AG04449 (cell line): ENCODE measurements around the gene CDHR3.

Experiments used
- CTCF ChIA-PET: fragments of 350-600 bp; formaldehyde crosslinking; extraction: SDS; loops from one replicate; lab custom pipeline; 2021; ENCODE audit warnings: antibody characterized with exemption; lab: Yijun Ruan, JAX
- POLR2A ChIA-PET: fragments of 400-600, 350-600 bp; formaldehyde crosslinking; extraction: SDS; loops from one replicate; lab custom pipeline; 2020; ENCODE audit warnings: antibody characterized with exemption, inconsistent platforms; lab: Yijun Ruan, JAX
- DNase-seq: peaks from one replicate; pipeline ENCODE4 v3.0.0-alpha.2; 2010; ENCODE audit warnings: low read depth, low spot score
- H3K4me3 ChIP-seq: 2 replicates; pipeline ENCODE4 v1.5.1; 2011; ENCODE audit warnings: low read depth, mild to moderate bottlenecking, control low read depth, low read length
- TF ChIP-seq, protein P1 (sequence below): IDR thresholded peaks from one replicate; pipeline ENCODE4 v1.5.1; 2011; ENCODE audit warnings: mild to moderate bottlenecking, moderate library complexity, low read length, control low read depth, inconsistent platforms; ENCODE audit not compliant: insufficient read depth; ENCODE audit errors: missing control alignments

Gene CDHR3

DNA sequence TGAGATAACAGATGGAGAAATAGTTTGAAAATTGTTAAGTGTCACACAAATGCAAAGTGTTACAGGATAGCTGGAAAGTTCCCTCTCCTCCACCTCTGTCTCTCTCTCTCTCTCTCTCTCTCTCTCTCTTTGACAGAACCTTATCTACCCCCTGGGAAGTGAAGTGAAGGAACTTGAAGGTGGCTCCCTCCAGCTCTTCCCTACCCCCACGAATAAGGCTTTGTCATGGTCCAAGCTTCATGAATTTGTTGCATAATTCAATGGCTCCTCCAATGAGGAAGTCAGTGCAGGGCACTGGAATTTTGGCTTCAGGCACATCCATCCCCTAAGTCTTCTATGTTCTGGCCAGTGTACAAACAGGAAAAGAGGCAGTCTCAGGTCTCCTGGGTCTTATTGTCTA is 66.4 kb downstream of the CDHR3 start:
- CTCF ChIA-PET: interaction anchor here (0.8 to 2.1 kb wide), 8 partner anchors 11 to 373 kb away, joined by 3 to 6 read pairs (median 3); no protein-coding TSS in a partner anchor
- no peak for DNase-seq
- POLR2A ChIA-PET: no interaction called here
- H3K4me3 ChIP-seq: no peak overlapping the region
- TF ChIP-seq, protein P1, sequence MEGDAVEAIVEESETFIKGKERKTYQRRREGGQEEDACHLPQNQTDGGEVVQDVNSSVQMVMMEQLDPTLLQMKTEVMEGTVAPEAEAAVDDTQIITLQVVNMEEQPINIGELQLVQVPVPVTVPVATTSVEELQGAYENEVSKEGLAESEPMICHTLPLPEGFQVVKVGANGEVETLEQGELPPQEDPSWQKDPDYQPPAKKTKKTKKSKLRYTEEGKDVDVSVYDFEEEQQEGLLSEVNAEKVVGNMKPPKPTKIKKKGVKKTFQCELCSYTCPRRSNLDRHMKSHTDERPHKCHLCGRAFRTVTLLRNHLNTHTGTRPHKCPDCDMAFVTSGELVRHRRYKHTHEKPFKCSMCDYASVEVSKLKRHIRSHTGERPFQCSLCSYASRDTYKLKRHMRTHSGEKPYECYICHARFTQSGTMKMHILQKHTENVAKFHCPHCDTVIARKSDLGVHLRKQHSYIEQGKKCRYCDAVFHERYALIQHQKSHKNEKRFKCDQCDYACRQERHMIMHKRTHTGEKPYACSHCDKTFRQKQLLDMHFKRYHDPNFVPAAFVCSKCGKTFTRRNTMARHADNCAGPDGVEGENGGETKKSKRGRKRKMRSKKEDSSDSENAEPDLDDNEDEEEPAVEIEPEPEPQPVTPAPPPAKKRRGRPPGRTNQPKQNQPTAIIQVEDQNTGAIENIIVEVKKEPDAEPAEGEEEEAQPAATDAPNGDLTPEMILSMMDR: no peak

DNA sequence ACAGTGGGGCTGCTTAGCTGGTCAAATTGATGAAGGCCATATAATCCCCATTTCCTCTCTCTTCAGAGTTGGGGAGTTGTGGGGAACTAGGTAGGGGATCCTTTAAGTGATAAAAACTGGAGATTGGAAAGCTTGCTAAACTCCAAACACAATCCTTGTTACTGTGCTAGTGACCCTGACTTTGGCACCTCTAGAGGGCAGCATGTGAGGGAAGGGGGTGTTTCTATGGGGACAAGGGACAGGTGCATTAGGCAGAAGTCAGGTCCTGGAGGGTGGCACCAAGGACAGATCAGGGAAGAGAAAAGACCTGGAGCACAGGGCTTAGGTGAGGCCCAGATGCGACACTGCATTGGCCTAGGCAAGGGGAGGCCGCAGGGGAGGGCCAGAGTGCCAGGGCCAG is 66.9 kb downstream of the CDHR3 start:
- ChIA-PET POLR2A (no interaction called here), CTCF (interaction anchor here (0.9 to 2.2 kb wide), 9 partner anchors 10 to 378 kb away, joined by 3 to 10 read pairs (median 4); no protein-coding TSS in a partner anchor)
- no peak overlapping the region for H3K4me3 ChIP-seq
- DNase-seq: no peak
- TF ChIP-seq, protein P1: no peak

DNA sequence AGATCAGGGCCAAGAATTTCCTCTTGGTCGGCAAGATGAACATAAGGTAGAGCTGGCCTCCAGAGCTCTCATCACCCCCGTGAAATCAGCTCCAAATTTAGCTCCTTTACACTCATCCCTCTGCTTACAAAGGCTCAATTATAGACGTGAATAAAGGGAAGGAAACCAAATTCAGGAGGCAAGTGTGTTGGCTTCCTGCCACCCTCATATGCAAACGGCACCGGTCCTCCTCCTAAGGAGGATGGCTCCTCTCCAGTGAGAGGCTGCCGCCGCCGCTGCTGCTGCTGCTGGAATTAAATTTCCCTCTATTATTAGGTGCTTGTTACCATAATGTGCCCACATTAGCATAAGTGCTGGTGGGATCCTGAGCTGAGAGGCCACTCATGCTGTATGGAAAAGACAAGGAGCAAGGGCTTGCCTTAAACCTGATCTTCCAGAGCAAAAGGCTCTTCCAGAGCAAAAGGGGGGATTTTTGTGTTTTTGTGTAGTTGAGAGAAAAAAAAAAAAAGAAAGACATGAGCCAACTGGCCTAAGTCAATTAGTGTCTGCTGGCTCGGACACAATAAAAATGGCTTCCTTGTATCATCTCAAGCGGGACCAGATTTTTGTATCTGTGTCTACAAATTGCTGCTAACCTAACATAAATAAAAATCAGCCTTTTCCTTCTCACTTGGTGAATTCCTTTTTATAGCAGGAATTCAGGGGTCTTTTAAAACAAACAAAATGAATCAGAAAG is 68.4 kb downstream of the CDHR3 start:
- TF ChIP-seq, protein P1: no peak
- ChIA-PET CTCF (interaction anchor here (0.7 to 2.2 kb wide), 4 partner anchors 9 to 379 kb away, joined by 3 to 10 read pairs (median 5); no protein-coding TSS in a partner anchor), POLR2A (no interaction called here)
- no peak overlapping the region for H3K4me3 ChIP-seq
- no peak for DNase-seq

DNA sequence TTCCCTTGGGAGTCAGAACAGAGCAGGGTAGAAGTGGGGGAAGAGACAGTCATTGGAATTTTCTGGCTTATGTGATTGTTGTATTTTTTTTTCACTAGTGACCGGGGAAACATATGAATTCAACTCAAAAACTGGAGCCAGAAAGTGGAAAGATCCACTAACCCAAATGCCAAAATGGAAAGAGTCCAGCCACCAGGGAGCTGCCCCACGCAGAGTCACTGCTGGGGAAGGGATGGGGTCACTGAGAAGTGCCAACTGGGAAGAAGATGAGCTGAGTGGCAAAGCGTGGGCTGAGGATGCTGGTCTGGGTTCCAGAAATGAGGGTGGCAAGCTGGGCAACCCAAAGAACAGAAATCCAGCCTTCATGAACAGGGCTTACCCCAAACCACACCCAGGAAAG is 69.2 kb downstream of the CDHR3 start:
- no peak overlapping the region for H3K4me3 ChIP-seq
- no peak for DNase-seq
- ChIA-PET CTCF (interaction anchor here (0.7 kb wide), 1 partner anchor 12 kb away, joined by 3 read pairs; no protein-coding TSS in a partner anchor), POLR2A (no interaction called here)
- TF ChIP-seq, protein P1: no peak

DNA sequence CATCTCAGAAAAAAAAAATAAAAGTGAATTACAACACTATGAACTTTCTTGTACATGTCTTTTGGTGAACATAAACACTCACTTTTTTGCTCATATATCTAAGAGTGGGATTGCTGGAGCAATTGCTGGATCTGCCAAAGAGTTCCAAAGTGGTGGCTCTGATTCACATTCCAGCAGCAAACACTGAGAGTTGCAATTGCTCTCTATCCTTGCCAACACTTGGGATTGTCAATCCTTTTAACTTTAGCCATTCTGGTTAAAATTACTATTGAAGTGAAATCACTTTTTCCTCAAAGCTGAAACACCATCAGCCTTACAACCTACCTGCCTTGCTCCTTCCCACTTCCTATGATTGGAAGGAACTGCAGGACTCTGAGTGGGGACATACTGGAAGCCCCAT is 70.7 kb downstream of the CDHR3 start:
- POLR2A ChIA-PET: no interaction called here
- TF ChIP-seq, protein P1: no peak

DNA sequence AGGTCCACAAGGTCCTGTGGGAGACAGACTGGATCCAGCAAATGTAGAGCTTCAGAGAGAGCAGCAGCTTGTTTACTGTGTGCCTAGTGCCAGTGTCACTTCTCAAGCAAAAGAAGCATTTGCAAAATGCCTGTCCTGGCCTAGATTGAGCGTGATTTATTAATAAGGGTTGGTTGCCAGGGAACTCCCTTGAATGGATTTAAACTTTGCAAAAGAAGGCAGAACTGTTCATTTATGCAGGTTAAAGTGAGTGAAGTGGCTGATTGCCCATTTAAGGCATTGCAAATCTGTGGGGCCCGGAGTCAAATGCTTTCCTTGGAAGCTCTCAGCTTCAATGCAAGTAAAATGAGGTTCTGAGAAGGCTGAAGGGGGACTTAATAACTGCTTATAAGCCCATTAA is 71.3 kb downstream of the CDHR3 start:
- ChIA-PET POLR2A (no interaction called here), CTCF (interaction anchor here (0.9 to 15.1 kb wide), 5 partner anchors 8 to 275 kb away, joined by 3 to 319 read pairs (median 4); no protein-coding TSS in a partner anchor)
- no peak overlapping the region for H3K4me3 ChIP-seq
- DNase-seq: no peak
- TF ChIP-seq, protein P1: no peak

More for the DNA sequence above, 70.7 kb downstream of the CDHR3 start:
- DNase-seq: no peak
- CTCF ChIA-PET: interaction anchor here (1.1 to 1.5 kb wide), 3 partner anchors 9 to 120 kb away, joined by 3 to 5 read pairs (median 4); no protein-coding TSS in a partner anchor
- no peak overlapping the region for H3K4me3 ChIP-seq
